Inflammatory macrophage treated with lipopolysaccharide for 4 hours (primary cell): ENCODE results near the gene IFNGR2.
A peak's percentile ranks its signal among the peaks of the same experiment; 100 is the strongest.
"Not testable (repeated sequence)": the region's sequence is repeated elsewhere in the genome, so short reads cannot be mapped to it uniquely, and the experiment has no call there.

Source experiments
- DNase-seq: peaks from one replicate; pipeline ENCODE4 v3.0.0-alpha.2; 2020

Gene IFNGR2

DNA sequence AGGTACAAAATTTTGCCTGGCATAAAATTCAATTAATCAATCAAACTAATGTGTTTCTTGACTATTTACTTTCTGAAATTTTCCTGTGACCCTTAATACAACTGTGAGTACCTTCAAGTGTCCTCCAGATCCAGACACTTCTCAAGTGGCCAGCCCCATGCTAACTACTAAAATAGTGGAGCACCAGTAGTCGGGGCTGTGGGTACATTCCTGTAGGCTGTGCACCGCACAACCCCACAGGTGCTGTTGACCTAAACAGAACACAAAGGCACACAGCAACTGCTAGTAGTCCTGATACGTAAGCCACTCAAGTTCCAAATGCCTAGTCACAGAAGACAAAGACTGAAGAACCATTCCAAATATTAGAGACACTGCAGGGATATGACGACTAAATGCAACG is 40.0 kb downstream of the IFNGR2 start:
- DNase-seq, result no peak

DNA sequence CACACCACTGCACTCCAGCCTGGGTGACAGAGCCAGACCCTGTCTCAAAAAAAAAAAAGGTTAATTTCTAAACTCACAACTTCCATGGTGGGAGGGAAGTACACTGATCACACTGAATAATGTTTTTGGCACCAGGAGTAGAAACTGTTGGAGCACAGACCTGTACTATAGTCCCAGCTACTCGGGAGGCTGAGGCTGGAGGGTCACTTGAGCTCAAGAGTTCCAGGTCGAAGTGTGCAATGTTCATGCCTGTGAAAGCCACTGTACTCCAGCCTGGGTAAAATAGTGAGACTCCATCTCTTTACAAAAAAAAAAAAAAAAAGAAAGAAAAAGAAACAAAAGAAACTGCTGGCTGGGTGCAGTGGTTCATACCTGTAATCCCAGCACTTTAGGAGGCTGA is 41.3 kb downstream of the IFNGR2 start:
- DNase-seq, result no peak

- DNase-seq, result not testable (repeated sequence)
Observed at GRCh38 chr21:33446620-33447019, 43.4 kb downstream of the IFNGR2 start.

- no peak for DNase-seq
Observed at GRCh38 chr21:33449616-33450015, 46.4 kb downstream of the IFNGR2 start.

- no peak for DNase-seq
Observed at GRCh38 chr21:33451634-33452071, 48.4 kb downstream of the IFNGR2 start.

GRCh38 chr21:33452362-33452761 is 49.1 kb downstream of the IFNGR2 start:
- no peak for DNase-seq

GRCh38 chr21:33455686-33456446 is 52.7 kb downstream of the IFNGR2 start:
- DNase-seq, result peak; percentile 56

GRCh38 chr21:33458861-33459260 is 55.6 kb downstream of the IFNGR2 start:
- DNase-seq, result no peak

- DNase-seq, result no peak
Observed at GRCh38 chr21:33461538-33462250, 58.5 kb downstream of the IFNGR2 start.

DNA sequence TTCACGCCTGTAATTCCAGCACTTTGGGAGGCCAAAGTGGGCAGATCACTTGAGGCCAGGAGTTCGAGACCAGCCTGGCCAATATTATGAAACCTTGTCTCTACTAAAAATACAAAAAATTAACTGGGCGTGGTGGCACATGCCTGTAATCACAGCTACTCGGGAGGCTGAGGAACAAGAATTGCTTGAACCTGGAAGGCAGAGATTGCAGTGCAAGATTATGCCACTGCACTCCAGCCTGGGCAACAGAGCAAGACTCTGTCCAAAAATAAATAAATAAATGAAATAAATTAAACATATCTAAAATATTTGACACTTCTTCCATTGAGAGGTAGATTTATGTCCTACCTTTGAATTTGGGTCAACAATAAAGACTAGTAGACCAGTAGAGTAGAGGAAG is 66.0 kb downstream of the IFNGR2 start:
- not testable (repeated sequence) for DNase-seq

DNA sequence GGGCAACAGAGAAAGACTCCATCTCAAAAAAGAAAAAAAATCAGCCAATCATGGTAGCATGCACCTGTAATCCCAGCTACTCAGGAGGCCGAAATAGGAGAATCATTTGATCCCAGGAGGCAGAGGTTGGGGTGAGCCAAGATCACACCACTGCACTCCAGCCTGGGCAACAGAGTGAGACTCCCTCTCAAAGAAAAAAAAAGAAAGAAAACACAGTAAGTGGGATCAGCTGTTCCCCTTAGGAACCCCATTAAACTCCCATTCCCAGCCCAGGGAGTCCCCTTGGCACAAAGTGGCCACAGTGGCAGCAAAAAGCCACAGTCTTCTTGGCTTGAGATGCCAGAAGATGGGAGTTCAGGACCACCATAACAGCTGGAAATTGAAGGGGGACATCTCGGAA is 67.5 kb downstream of the IFNGR2 start:
- no peak for DNase-seq

GRCh38 chr21:33473344-33473743 is 70.1 kb downstream of the IFNGR2 start:
- no peak for DNase-seq

DNA sequence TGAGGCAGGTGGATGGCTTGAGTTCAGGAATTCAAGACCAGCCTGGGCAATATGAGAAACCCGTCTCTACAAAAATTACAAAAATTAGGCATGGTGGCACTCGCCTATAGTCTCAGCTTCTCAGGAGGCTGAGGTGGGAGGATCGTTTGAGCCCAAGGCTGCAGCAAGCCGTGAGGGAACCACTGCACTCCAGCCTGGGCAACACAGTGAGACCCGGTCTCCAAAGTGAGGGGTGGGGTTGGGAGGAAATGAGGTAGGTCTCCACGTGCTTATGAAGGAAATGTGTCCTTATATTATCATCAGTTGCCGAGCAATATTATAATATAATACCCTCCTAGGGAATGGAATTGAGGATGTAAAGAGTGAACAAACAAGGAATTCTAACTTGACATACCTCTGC is 73.9 kb downstream of the IFNGR2 start:
- DNase-seq, result no peak

DNA sequence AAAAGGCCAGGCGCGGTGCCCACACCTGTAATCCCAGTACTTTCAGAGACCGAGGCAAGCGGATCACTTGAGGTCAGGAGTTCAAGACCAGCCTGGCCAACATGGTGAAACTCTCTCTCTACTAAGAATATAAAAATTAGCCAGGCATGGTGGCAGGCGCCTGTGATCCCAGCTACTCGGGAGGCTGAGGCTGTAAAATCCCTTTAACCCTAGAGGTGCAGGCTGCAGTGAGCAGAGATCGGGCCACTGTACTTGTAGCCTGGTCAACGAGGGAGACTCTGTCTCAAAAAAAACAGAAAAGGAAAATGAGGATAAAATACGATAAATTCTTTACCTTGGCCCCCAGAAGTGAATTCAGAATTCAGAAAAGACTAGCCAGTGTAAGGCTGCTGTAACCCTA is 75.0 kb downstream of the IFNGR2 start:
- DNase-seq, result no peak

DNA sequence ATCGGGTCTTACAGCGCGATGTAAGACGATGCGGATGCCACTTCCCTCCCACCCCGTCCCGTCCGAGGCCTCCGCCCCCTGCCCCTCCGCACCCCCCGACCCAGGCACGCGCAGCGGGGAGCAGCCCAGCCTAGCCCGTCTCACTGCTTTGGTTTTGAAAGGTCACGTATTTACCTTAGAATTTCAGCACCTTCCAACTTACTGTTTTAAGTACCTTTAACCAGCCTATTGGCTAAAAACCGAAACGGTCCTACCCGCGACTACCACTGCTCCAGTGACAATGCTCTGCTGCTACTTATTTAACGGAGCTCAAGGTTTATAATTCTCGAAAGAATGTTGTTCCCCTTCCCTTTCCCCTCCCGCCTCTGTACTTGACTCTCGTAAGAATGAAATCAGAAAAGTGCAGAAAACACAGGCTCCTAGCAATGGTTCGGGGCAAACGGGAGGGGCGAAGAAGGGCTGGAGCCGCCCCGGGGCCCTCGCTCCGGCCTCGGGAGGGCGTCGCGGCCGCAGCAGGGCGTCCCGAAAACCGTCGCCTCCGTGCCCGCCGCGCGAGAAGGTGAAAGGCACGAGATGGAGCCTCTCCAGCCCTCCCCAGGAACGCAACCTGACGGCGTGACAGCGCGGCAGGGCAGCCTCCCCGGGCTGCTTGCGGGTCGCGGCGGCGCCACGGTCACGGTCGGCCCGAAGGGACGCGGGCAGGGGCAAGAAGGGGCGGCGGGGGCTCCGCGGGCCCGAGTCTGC is 75.9 kb downstream of the IFNGR2 start:
- DNase-seq, result peak; percentile 72

- peak; percentile 100 for DNase-seq
Observed at GRCh38 chr21:33479679-33480480, 76.7 kb downstream of the IFNGR2 start, which contains the start of gene TMEM50B. Gene TMEM50B (minus strand): TSS chr21:33479974. CDS start chr21:33468885, 11,089 bp downstream.

GRCh38 chr21:33480481-33481103 is 77.4 kb downstream of the IFNGR2 start:
- DNase-seq, result no peak

DNA sequence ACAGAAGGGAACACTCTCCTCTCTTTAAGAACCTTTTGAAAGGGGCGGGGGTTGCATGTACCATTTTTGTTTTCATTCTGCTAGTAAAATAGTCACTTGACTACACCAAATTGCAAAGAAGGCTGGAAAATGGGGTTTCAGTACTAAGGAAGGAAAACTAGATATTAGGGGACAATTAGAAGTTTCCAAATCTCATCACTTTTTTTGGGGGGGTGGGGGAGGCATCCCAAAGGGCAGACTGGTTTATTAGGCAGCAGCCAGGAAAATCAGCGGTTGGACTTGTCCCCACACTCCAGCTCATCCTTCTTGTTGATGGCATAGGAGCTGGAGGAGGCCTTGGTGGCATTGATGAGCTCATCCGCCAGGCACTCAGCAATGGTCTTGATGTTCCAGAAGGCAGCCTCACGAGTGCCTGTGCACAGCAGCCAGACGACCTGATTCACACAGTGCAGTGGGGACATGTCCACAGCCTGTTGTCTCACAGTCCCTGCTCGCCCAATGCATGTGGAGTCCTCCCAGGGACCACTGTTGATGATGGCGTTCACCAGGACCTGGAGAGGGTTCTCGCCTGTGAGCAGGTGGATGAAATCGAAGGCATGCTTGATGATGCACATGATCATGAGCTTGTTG is 78.2 kb downstream of the IFNGR2 start:
- DNase-seq, result no peak
